SH-SY5Y (cell line): ENCODE measurements around the gene TXK.

Experiments
- GATA2 ChIP-seq: IDR thresholded peaks from 2 replicates; pipeline ENCODE4 v1.6.1; 2011; ENCODE audit warnings: mild to moderate bottlenecking, low read depth, low read length
- GATA3 ChIP-seq: IDR thresholded peaks from 2 replicates; pipeline ENCODE4 v1.6.1; 2011; ENCODE audit warnings: low read depth, mild to moderate bottlenecking, low read length, moderate library complexity

GRCh38 chr4:48032721-48033120 is 101.3 kb downstream of the TXK start:
- TF ChIP-seq GATA2 (no peak), GATA3 (no peak)
